ENCODE data around the gene TUBA1C.

Gene TUBA1C

GRCh38 chr12:49296836-49297694, 32.2 kb downstream of the TUBA1C start (continued):
- TF ChIP-seq ZBTB11 (tag by site-specific recombination; conservative IDR thresholded peaks at IDR 0.05; ENCODE audit: low read depth) (0 out of 2 replicates have a peak, but pooled peaks have one; percentile 44), ZNF18 (tag by site-specific recombination; IDR thresholded peaks at IDR 0.05) (no peak), ZNF610 (tag by site-specific recombination; IDR thresholded peaks at IDR 0.05; ENCODE audit: borderline replicate concordance) (peak; percentile 97), ZNF830 (tag by site-specific recombination; IDR thresholded peaks at IDR 0.05; ENCODE audit: low read depth) (no peak), ZNF558 (tag by site-specific recombination; IDR thresholded peaks at IDR 0.05) (no peak), ZNF350 (tag by site-specific recombination; IDR thresholded peaks at IDR 0.05) (no peak), ZNF26 (tag by site-specific recombination; IDR thresholded peaks at IDR 0.05) (no peak), ZNF366 (tag by site-specific recombination; conservative IDR thresholded peaks at IDR 0.05) (0 out of 2 replicates have a peak, but pooled peaks have one; percentile 8), MEIS1 (CRISPR knock-in tag; IDR thresholded peaks at IDR 0.05; ENCODE audit: borderline replicate concordance) (no peak), BCL11A (tag by site-specific recombination; IDR thresholded peaks at IDR 0.05; ENCODE audit: low read depth) (no peak; the same call in 1 of the 2 replicates), SP3 (tag by site-specific recombination; IDR thresholded peaks at IDR 0.05) (peak; percentile 68), ZNF394 (tag by site-specific recombination; IDR thresholded peaks at IDR 0.05; ENCODE audit: borderline replicate concordance) (peak; percentile 98), ZBTB21 (tag by site-specific recombination; IDR thresholded peaks at IDR 0.05) (no peak), ZNF658 (tag by site-specific recombination; IDR thresholded peaks at IDR 0.05) (no peak), ZNF23 (tag by site-specific recombination; IDR thresholded peaks at IDR 0.05; ENCODE audit: borderline replicate concordance) (no peak), ZNF433 (tag by site-specific recombination; IDR thresholded peaks at IDR 0.05; ENCODE audit: low read depth) (no peak), SCRT2 (tag by site-specific recombination; IDR thresholded peaks at IDR 0.05) (peak; percentile 99), ZNF768 (tag by site-specific recombination; IDR thresholded peaks at IDR 0.05) (no peak), ZIC2 (tag by site-specific recombination; IDR thresholded peaks at IDR 0.05) (no peak; the same call in none of the 2 replicates), ZNF214 (tag by site-specific recombination; IDR thresholded peaks at IDR 0.05; ENCODE audit: borderline replicate concordance) (no peak), ZNF239 (tag by site-specific recombination; IDR thresholded peaks at IDR 0.05) (0 out of 2 replicates have a peak, but pooled peaks have one; percentile 50), HOXC10 (CRISPR knock-in tag; IDR thresholded peaks at IDR 0.05) (no peak), ZNF514 (tag by site-specific recombination; IDR thresholded peaks at IDR 0.05) (no peak), ZFP3 (tag by site-specific recombination; IDR thresholded peaks at IDR 0.05; ENCODE audit: low read depth) (no peak), ZNF19 (tag by site-specific recombination; IDR thresholded peaks at IDR 0.05; ENCODE audit: low read depth) (no peak), RBAK (tag by site-specific recombination; IDR thresholded peaks at IDR 0.05) (no peak), ZNF791 (tag by site-specific recombination; IDR thresholded peaks at IDR 0.05) (no peak), ZNF677 (tag by site-specific recombination; IDR thresholded peaks at IDR 0.05) (no peak), ZNF585B (tag by site-specific recombination; IDR thresholded peaks at IDR 0.05) (no peak), ZNF692 (tag by site-specific recombination; IDR thresholded peaks at IDR 0.05) (peak; percentile 69; the same call in 1 of the 2 replicates), KLF9 (tag by site-specific recombination; IDR thresholded peaks at IDR 0.05; ENCODE audit: low read depth) (peak; percentile 62; the same call in 1 of the 2 replicates), ZNF571 (tag by site-specific recombination; IDR thresholded peaks at IDR 0.05) (no peak), ZNF404 (tag by site-specific recombination; IDR thresholded peaks at IDR 0.05) (no peak)
